ENCODE data around the gene RABAC1.

RABAC1 gene

GRCh38 chr19:41984961-41985360, 25.8 kb upstream of the RABAC1 start:
- Histone ChIP-seq H3F3A (ENCODE audit: insufficient read depth) (no peaks in the 10 kb centered on the region), H3K79me2 (ENCODE audit: insufficient read depth, low read length) (no peaks in the 10 kb centered on the region), H4K20me1 (ENCODE audit: low read depth, low read length) (no peaks in the 10 kb centered on the region), H3K4me2 (ENCODE audit: low read depth, low read length, poor library complexity, severe bottlenecking) (no peak overlapping the region), H3K36me3 (ENCODE audit: low read length) (no peaks in the 10 kb centered on the region), H2AFZ (ENCODE audit: low read depth, low read length, severe bottlenecking) (no peak overlapping the region), H3K9me3 (ENCODE audit: insufficient read depth, low read length) (no peaks in the 10 kb centered on the region), H3K9ac (ENCODE audit: low read length) (no peak overlapping the region), H3K4me3 (ENCODE audit: insufficient read depth, low read length, poor library complexity, severe bottlenecking) (no peak overlapping the region), H3K27ac (ENCODE audit: low read depth, low read length) (no peak overlapping the region), H3K9me2 (replicated peaks; ENCODE audit: insufficient read depth, low read length) (no peaks in the 10 kb centered on the region), H3K27me3 (ENCODE audit: low read length) (no peaks in the 10 kb centered on the region)
- TF ChIP-seq, protein P1, sequence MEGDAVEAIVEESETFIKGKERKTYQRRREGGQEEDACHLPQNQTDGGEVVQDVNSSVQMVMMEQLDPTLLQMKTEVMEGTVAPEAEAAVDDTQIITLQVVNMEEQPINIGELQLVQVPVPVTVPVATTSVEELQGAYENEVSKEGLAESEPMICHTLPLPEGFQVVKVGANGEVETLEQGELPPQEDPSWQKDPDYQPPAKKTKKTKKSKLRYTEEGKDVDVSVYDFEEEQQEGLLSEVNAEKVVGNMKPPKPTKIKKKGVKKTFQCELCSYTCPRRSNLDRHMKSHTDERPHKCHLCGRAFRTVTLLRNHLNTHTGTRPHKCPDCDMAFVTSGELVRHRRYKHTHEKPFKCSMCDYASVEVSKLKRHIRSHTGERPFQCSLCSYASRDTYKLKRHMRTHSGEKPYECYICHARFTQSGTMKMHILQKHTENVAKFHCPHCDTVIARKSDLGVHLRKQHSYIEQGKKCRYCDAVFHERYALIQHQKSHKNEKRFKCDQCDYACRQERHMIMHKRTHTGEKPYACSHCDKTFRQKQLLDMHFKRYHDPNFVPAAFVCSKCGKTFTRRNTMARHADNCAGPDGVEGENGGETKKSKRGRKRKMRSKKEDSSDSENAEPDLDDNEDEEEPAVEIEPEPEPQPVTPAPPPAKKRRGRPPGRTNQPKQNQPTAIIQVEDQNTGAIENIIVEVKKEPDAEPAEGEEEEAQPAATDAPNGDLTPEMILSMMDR (IDR thresholded peaks at IDR 0.05; ENCODE audit: insufficient read depth, low read length, poor library complexity, severe bottlenecking), result no peak
- no peak for TF ChIP-seq EZH2phosphoT487 (conservative IDR thresholded peaks at IDR 0.05; ENCODE audit: low read length)

- H3K4me3 ChIP-seq (ENCODE audit: insufficient read depth, low read length, poor library complexity, severe bottlenecking), result no peak overlapping the region
- H3K9me2 ChIP-seq (replicated peaks; ENCODE audit: insufficient read depth, low read length), result no peaks in the 10 kb centered on the region
- H3F3A ChIP-seq (ENCODE audit: insufficient read depth), result no peaks in the 10 kb centered on the region
- H3K9me3 ChIP-seq (ENCODE audit: insufficient read depth, low read length), result no peaks in the 10 kb centered on the region
- no peaks in the 10 kb centered on the region for H3K79me2 ChIP-seq (ENCODE audit: insufficient read depth, low read length)
- no peak overlapping the region for H3K4me2 ChIP-seq (ENCODE audit: low read depth, low read length, poor library complexity, severe bottlenecking)
- no peaks in the 10 kb centered on the region for H3K36me3 ChIP-seq (ENCODE audit: low read length)
- H2AFZ ChIP-seq (ENCODE audit: low read depth, low read length, severe bottlenecking), result no peak overlapping the region
- H3K27me3 ChIP-seq (ENCODE audit: low read length), result no peaks in the 10 kb centered on the region
- no peaks in the 10 kb centered on the region for H4K20me1 ChIP-seq (ENCODE audit: low read depth, low read length)
- H3K9ac ChIP-seq (ENCODE audit: low read length), result no peak overlapping the region
- no peak overlapping the region for H3K27ac ChIP-seq (ENCODE audit: low read depth, low read length)
- TF ChIP-seq, protein P1 (IDR thresholded peaks at IDR 0.05; ENCODE audit: insufficient read depth, low read length, poor library complexity, severe bottlenecking), result no peak
- TF ChIP-seq EZH2phosphoT487 (conservative IDR thresholded peaks at IDR 0.05; ENCODE audit: low read length), result no peak
These were observed 22.6 kb upstream of the RABAC1 start for GRCh38 chr19:41981724-41982123.

DNA sequence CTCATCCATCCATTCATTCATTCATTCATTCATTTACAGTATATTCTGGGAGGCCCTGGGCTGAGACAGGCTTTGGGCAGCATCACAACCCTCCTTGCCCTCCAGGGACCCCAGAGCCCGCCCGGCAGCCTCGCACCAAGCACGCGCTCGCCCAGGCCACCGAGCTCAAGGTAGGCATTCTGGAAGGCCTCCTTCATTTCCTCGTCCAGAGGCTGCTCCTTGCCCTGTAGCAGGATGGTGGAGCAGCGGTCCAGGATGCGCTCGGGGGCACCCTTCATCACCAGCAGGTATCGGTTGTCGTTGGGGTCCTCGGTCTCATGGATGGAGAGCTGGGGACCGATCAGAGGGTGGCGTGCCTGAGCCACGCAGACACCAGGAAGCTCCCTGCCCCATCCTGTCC, 19.3 kb upstream of the RABAC1 start:
- Histone ChIP-seq H3K27me3 (ENCODE audit: low read length) (no peaks in the 10 kb centered on the region), H2AFZ (ENCODE audit: low read depth, low read length, severe bottlenecking) (no peak overlapping the region), H4K20me1 (ENCODE audit: low read depth, low read length) (no peaks in the 10 kb centered on the region), H3K9ac (ENCODE audit: low read length) (no peak overlapping the region), H3K36me3 (ENCODE audit: low read length) (no peaks in the 10 kb centered on the region), H3F3A (ENCODE audit: insufficient read depth) (no peaks in the 10 kb centered on the region), H3K4me3 (ENCODE audit: insufficient read depth, low read length, poor library complexity, severe bottlenecking) (no peak overlapping the region), H3K9me3 (ENCODE audit: insufficient read depth, low read length) (no peaks in the 10 kb centered on the region), H3K9me2 (replicated peaks; ENCODE audit: insufficient read depth, low read length) (no peaks in the 10 kb centered on the region), H3K79me2 (ENCODE audit: insufficient read depth, low read length) (no peaks in the 10 kb centered on the region), H3K27ac (ENCODE audit: low read depth, low read length) (no peak overlapping the region), H3K4me2 (ENCODE audit: low read depth, low read length, poor library complexity, severe bottlenecking) (no peak overlapping the region)
- TF ChIP-seq, protein P1 (IDR thresholded peaks at IDR 0.05; ENCODE audit: insufficient read depth, low read length, poor library complexity, severe bottlenecking), result no peak
- TF ChIP-seq EZH2phosphoT487 (conservative IDR thresholded peaks at IDR 0.05; ENCODE audit: low read length), result no peak
